HG03103 (cell line): ENCODE measurements around the gene NKX6-1.
A peak's percentile ranks its signal among the peaks of the same experiment; 100 is the strongest.

Experiments
- ATAC-seq: cut with Tn5 transposase; IDR thresholded peaks from one replicate; pipeline ENCODE4 v1.9.1; 2021; ENCODE audit warnings: low read depth; ENCODE audit not compliant: unreplicated experiment

Gene NKX6-1

GRCh38 chr4:84498935-84499623 is at the start of gene NKX6-1:
Gene NKX6-1, minus strand, starts transcription at chr4:84499292. Its CDS starts 1,064 bp downstream, at chr4:84498228.
- ATAC-seq = no peak

- ATAC-seq = no peak
Observed at GRCh38 chr4:84547211-84547610, 48.1 kb upstream of the NKX6-1 start.

- ATAC-seq = no peak
Observed at GRCh38 chr4:84545093-84545492, 46.0 kb upstream of the NKX6-1 start.

GRCh38 chr4:84535901-84536300 is 36.8 kb upstream of the NKX6-1 start:
- ATAC-seq = no peak

GRCh38 chr4:84531689-84532088 is 32.6 kb upstream of the NKX6-1 start:
- no peak for ATAC-seq

- no peak for ATAC-seq
Observed at GRCh38 chr4:84530871-84531270, 31.8 kb upstream of the NKX6-1 start.

- ATAC-seq = no peak
Observed at GRCh38 chr4:84530454-84530853, 31.4 kb upstream of the NKX6-1 start.

- no peak for ATAC-seq
Observed at GRCh38 chr4:84529169-84529751, 30.2 kb upstream of the NKX6-1 start.

GRCh38 chr4:84527391-84527790 is 28.3 kb upstream of the NKX6-1 start:
- ATAC-seq = no peak

- no peak for ATAC-seq
Observed at GRCh38 chr4:84515075-84515474, 16.0 kb upstream of the NKX6-1 start.

- no peak for ATAC-seq
Observed at GRCh38 chr4:84512277-84512676, 13.2 kb upstream of the NKX6-1 start.

- ATAC-seq = no peak
Observed at GRCh38 chr4:84511703-84512102, 12.6 kb upstream of the NKX6-1 start.

GRCh38 chr4:84507941-84508340 is 8.8 kb upstream of the NKX6-1 start:
- ATAC-seq = no peak

- no peak for ATAC-seq
Observed at GRCh38 chr4:84504821-84505220, 5.7 kb upstream of the NKX6-1 start.

GRCh38 chr4:84503495-84504437 is 4.7 kb upstream of the NKX6-1 start:
- peak; percentile 88 for ATAC-seq

GRCh38 chr4:84502955-84503373 is 3.9 kb upstream of the NKX6-1 start:
- ATAC-seq = no peak

- no peak for ATAC-seq
Observed at GRCh38 chr4:84502333-84502954, 3.4 kb upstream of the NKX6-1 start.

GRCh38 chr4:84501721-84502267 is 2.7 kb upstream of the NKX6-1 start:
- no peak for ATAC-seq

- ATAC-seq = no peak
Observed at GRCh38 chr4:84501202-84501503, 2.1 kb upstream of the NKX6-1 start.

- no peak for ATAC-seq
Observed at GRCh38 chr4:84500386-84501201, 1.5 kb upstream of the NKX6-1 start.
